ENCODE results near the gene DNPEP.

DNA sequence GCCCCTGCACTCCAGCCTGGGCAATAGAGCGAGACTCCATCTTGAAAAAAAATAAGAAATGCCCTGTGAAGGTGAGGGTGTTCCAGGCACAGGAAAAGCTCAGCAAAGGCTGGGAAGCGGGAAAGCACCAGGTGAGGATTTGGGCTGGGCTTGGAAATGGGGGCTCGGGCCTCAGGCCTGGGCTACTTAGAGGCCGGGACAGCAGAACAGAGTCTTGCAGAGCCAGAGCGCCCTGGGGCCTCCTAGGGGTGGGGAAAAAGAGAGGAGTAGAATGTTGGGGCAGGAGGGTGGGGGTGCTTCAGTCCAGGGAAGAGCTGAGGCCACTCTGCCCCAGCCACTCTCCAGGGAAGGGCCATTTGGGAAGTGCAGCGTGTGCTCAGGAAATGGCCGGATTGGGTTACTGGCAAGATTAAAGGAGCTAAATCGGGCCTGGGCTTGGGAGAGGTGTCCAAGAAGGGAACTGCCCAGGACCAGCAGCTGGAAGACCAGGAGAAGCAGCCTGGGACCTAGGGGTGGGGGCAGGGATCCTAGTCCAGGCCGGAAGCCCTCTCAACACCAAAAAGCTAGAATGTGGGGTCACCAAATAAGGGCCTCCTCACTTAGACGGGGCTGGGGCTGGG, 16.7 kb upstream of the DNPEP start:
- TF ChIP-seq CTCF (IDR thresholded peaks at IDR 0.05; ENCODE audit: extremely low read depth in 1 of 2, insufficient read depth in 1 of 2, low read depth in 1 of 2, low read length in 2 of 2) (no peak), POLR2A (IDR thresholded peaks at IDR 0.05; ENCODE audit: low read depth, low read length) (no peak), EZH2 (IDR thresholded peaks at IDR 0.05; ENCODE audit: borderline replicate concordance, low read depth, low read length, severe bottlenecking) (no peak)
